Astrocyte (in vitro differentiated cells and primary cell): ENCODE results near the gene MSX2.

Experiments
- EZH2 ChIP-seq: IDR thresholded peaks from 2 replicates; pipeline ENCODE4 v1.6.1; 2012; ENCODE audit warnings: mild to moderate bottlenecking, low read length, inconsistent platforms; ENCODE audit not compliant: insufficient read depth
- TF ChIP-seq, protein P1 (sequence below): IDR thresholded peaks from 2 replicates; pipeline ENCODE4 v1.5.1; 2011; ENCODE audit warnings: low read depth, mild to moderate bottlenecking, inconsistent platforms, low read length, moderate library complexity; ENCODE audit not compliant: insufficient read depth

DNA sequence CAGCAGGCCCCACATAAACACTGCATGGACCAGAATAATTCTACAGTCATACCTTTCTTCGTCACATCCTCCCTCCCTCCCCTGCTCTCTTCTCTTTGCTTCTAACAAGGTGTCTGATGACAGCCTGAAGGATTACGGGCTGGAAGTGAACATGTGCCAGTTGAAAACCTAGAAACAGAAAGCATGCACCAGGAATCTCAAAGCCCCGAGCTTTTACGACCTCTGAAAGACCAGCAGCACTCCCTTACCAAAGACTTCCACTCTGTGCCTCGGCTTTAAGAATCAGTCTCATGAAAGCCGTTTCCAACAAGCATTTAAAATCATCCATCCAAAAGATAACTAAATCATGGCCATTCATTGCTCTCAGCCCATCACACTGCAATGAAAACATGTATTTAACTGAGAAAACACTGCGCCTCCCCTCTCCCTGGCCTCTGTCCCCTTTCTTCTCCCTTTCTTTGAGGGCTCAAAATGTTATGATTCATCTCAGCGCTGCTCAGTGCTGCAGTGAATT, 21.3 kb downstream of the MSX2 start:
- TF ChIP-seq, protein P1, sequence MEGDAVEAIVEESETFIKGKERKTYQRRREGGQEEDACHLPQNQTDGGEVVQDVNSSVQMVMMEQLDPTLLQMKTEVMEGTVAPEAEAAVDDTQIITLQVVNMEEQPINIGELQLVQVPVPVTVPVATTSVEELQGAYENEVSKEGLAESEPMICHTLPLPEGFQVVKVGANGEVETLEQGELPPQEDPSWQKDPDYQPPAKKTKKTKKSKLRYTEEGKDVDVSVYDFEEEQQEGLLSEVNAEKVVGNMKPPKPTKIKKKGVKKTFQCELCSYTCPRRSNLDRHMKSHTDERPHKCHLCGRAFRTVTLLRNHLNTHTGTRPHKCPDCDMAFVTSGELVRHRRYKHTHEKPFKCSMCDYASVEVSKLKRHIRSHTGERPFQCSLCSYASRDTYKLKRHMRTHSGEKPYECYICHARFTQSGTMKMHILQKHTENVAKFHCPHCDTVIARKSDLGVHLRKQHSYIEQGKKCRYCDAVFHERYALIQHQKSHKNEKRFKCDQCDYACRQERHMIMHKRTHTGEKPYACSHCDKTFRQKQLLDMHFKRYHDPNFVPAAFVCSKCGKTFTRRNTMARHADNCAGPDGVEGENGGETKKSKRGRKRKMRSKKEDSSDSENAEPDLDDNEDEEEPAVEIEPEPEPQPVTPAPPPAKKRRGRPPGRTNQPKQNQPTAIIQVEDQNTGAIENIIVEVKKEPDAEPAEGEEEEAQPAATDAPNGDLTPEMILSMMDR = no peak
- TF ChIP-seq EZH2 = no peak
